PC-3 (cell line): ENCODE results near the gene S100P.

Source experiments
- EZH2phosphoT487 ChIP-seq: fragments of 300-600 bp; sonication (generic); IDR thresholded peaks from 2 replicates; pipeline ENCODE4 v1.6.1; 2018; ENCODE audit warnings: mild to moderate bottlenecking, antibody characterized with exemption, low read length, borderline replicate concordance
- TF ChIP-seq, protein P1 (sequence below): fragments of 300-600 bp; sonication (generic); conservative IDR thresholded peaks from 2 replicates; pipeline ENCODE4 v1.5.1; 2017; ENCODE audit warnings: antibody characterized with exemption, low read depth, mild to moderate bottlenecking, low read length

DNA sequence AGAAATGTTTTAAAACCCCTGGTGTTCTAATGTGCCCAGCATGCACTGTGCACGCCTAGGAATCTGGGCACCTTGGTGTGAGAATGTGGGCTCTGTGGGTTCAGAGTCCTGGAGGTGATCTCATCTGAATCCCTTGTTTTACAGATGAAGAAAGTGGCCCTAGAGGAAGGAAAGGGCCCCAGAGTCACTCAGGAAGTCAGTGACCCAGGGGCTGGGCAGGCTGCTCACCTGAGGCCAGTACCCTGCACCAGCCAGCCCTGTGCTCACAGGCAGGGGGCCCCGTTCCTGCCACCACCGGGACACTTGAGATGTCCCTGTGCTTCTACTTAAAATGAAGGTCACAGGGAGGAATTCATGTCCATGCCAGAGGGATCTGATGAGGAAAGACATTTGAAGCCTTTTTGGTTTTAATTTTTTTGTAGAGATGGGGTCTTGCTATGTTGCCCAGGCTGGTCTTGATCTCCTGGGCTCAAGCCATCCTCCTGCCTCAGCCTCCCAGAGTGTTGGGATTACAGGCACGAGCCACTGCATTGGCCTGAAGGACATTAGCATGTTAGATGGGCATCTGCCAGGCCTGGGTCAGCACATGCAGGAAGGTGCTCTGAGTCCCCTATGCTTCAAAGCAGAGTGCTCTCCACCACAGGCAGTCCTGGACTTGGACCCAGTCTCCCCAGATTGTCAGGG, 7.4 kb upstream of the S100P start:
- TF ChIP-seq, protein P1, sequence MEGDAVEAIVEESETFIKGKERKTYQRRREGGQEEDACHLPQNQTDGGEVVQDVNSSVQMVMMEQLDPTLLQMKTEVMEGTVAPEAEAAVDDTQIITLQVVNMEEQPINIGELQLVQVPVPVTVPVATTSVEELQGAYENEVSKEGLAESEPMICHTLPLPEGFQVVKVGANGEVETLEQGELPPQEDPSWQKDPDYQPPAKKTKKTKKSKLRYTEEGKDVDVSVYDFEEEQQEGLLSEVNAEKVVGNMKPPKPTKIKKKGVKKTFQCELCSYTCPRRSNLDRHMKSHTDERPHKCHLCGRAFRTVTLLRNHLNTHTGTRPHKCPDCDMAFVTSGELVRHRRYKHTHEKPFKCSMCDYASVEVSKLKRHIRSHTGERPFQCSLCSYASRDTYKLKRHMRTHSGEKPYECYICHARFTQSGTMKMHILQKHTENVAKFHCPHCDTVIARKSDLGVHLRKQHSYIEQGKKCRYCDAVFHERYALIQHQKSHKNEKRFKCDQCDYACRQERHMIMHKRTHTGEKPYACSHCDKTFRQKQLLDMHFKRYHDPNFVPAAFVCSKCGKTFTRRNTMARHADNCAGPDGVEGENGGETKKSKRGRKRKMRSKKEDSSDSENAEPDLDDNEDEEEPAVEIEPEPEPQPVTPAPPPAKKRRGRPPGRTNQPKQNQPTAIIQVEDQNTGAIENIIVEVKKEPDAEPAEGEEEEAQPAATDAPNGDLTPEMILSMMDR = no peak
- TF ChIP-seq EZH2phosphoT487 = no peak
